NCI-H2029 (cell line): ENCODE measurements around the gene ATRNL1.
"Not testable (repeated sequence)": the region's sequence is repeated elsewhere in the genome, so short reads cannot be mapped to it uniquely, and the experiment has no call there.

Source experiments
- DNase-seq: peaks from one replicate; lab custom pipeline; 2025; lab: John Stamatoyannopoulos, UW

ATRNL1 gene

DNA sequence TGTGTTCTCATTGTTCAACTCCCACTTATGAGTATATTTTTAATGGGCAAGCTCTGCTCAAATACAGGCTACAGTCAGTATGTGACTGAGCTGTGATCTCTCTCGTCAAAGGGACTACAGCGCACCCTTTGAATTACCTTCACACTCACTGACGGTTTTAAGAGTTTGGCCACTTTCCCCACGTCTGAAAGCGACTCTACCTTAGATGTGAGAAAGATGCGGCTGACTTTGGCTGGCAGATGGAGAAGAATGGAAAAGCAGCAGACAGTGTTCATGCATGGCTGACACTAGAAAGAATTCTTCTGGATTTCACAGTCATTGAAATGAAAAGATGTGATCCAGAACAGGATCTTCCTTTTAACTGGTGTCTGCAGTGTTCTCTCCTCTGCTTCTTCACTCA, 2.0 kb upstream of the ATRNL1 start:
- no peak for DNase-seq

DNA sequence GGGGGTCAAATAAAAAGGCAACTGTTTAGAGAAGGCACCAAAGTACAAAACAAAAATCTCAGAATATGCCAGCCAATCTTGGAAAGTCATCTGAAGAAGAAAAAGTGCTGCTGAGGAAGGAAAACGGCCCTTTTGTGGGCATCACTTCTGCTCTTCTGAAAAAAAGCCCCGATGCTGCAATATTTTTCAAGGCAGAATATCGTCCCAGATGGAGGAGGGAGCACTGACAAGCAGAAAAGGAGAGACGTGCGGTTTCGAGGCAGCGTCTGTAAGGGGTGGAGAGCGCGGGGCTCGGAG, 959 bp upstream of the ATRNL1 start:
- no peak for DNase-seq

DNA sequence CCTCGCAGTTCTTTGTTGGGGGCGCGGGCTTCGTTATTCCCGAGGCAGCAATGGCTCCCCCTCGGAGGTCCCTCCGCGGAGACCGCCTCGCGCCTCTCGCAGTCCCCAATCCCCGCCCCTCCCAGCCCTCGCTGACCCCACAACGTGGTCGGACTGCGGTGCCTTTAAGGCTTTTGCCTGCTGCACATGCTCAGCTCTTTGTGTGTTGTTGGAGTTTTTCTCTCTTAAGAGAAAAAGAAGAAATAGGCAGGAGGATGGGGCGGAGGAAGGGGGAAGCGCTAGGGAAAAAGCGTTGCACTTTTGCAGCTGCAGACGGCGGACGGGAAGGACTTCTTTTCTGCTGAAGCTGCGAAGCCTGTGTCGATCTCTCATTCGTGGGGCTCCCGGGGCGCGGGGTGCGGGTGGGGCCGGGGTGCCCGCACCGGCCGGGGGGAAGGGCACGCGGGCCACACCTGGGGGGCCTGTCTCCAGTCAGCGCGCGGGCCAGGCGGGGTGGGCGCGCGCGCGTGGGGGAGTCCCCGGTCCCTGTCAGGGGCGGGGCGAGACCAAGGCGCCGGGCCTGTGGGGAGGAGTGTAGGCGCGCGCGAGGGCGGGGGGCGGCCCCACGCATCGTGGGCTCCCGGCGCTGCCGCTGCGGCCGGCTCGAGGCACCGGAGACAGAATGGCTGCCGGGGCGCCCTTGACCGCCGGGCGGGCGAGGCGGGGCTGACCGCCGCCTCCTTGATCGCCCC, 445 bp upstream of the ATRNL1 start:
- DNase-seq = no peak

DNA sequence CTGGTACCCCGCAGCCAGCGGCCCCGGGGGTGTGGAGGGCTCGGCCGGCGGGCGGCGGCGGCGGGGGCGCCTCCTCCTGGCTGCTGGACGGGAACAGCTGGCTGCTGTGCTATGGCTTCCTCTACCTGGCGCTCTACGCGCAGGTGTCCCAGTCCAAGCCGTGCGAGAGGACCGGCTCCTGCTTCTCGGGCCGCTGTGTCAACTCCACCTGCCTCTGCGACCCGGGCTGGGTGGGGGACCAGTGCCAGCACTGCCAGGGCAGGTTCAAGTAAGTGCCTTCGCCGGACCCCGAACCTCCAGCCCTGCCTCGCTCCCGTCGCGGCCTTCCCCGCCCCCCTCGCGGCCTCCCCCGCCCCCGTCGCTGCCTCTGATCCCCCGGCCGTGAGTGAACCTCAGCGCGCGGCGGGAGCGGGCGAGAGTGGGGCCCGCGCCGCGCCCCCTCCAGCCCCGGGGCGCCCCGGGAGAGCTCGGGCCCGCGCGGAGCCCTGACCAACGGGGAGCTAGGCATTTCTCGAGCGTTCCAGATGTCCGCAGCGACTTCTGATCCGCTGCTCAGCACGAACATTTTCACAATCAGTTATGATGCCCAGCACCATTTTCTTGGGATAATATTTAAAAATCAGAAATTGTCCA, 727 bp downstream of the ATRNL1 start:
- DNase-seq = no peak

DNA sequence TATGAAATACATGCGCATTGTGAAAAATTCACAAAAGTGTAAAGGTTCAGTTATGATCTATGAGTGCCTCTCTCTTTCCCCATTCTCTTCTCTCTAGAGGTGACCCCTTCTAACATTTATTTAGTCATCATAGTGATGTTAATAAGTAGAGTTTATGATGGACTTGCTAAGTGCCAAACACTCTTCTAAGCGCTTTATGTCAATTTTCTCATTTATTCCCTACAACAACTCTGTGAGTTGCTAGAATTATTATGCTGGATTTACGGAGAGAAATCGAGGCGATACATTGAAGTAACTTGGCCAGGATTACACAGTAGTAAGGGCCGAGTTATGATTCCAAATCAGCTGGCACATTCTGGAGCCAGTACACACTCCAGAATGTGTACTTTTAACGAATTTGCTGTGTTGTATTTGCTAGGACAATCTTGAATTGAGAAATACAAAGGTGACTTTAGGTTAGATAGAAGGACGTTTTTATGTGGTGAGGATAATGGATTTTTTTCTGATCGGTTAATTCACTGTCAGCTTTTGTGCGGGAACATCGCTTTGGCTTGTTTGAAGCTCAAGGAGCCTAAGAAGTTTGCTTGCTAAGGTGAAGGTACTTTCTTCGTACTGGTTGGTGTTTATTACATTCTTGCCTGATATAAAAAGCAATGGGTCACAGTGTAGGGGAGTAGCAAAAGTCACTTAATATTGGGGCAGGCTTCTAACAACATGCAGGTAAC, 1.4 kb downstream of the ATRNL1 start:
- DNase-seq = no peak

DNA sequence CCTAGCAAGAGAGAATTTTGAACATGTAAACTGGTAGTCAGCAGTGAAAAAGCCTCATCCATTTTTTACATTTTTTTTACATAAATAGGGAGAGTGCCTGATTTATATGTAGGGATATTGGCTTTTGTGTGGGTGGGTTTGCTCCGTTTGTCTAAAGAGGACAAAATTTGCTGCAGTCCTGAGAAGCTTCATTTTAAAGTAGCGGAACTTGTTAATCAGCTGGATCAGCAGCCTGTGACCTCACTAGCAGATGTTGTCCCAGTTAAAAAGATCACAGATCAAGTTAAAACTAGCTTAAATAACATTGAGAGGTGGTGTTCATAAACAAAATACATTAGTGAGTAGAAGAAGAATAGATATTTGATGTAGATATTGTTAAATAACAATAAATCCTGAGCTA, 2.6 kb downstream of the ATRNL1 start:
- no peak for DNase-seq

DNA sequence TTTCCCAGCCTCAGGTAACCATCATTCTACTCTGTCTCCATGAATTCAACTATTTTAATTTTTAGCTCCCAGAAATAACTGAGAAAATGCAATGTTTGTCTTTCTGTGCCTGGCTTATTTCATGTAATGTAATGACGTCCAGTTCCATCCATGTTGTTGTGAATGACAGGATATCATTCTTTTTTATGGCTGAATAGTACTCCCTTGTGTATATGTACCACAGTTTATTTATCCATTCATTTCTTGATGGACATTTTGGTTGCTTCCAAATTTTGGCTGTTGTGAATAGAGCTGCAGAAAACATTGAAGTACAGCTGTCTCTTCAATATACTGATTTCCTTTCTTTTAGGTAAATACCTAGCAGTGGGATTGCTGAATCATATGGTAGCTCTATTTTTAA, 10.5 kb downstream of the ATRNL1 start:
- no peak for DNase-seq

DNA sequence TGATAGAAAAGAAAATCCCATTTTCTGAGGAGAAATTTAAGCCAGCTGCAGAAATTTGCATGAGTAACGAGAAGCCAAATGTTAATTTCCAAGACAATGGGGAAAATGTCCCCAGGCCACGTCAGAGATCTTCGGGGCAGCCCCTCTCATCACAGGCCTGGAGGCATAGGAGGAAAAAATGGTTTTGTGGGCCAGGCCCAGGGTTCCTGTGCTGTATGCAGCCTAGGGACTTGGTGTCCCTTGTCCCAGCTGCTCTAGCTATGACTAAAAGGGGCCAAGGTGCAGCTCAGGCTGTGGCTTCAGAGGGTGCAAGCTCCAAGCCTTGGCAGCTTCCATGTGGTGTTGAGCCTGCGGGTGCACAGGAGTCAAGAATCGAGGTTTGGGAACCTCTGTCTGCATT, 12.2 kb downstream of the ATRNL1 start:
- not testable (repeated sequence) for DNase-seq

DNA sequence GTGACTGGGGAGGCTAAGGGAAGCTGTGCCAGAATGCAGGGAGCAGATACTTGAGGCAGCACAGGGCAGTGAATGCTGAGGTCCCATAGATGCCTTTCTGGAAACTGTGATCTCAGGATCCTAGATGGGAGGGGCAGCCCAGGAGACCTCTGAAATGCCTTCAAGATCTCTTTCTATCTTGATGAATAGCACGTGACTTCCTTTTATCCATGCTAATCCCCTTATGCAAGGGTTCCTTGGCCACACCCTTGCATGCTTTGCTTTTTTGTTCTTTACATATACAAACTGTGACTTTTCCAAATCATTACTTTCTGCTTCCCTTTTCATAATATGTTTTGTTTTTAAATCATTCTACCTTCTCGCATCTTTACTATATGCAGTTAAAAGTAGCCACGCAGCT, 14.7 kb downstream of the ATRNL1 start:
- DNase-seq = no peak

DNA sequence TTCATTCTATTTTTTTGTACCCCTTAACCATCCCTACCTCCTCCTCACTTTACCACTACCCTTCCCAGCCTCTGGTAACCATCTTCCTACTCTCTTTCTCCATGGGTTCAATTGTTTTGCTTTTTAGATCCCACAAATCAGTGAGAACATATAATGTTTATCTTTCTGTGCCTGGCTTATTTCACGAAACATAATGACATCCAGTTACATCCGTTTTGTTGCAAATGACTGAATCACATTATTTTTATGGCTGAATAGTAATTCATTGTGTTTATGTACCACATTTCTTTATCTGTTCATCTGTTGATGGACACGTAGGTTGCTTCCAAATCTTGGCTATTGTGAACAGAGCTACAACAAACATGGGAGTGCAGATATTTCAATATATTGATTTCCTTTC, 24.1 kb downstream of the ATRNL1 start:
- no peak for DNase-seq

DNA sequence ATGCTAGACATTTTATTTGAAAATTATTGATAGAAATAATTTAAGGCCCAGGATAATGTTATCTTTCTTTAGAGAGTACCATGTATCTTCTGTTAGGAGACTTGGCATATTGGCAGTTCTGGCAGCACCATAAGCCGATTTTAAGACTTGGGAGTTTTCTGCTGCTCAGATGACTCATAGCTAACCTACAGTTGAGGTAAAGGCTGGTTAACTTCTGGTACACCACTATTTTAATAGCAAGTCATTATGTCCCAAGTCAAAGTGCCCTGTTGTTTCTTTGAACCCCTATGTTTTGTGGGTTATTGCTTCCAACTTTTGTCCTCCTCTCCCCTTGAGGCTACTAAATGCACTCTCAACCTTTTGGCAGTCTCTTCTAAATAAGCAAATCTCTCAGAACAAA, 25.2 kb downstream of the ATRNL1 start:
- no peak for DNase-seq

DNA sequence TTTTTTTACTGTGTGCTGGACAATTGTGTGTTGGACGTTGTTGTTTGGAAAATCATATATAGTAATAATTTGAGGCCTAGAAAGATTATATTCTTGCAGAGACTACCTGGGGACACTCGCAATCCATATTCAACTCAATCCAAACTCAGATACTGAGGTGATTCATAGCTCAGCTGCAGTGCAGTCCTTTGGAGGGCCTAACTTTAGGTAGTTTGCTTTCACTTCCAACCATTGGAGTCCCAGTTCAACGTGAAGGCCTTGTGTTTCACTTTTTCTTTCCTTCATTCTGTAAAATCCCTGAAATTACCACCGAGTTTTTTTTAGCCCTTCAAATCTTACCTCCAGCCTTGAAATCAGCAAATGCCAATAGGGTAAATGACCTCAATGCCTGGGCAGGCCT, 32.3 kb downstream of the ATRNL1 start:
- DNase-seq = no peak

DNA sequence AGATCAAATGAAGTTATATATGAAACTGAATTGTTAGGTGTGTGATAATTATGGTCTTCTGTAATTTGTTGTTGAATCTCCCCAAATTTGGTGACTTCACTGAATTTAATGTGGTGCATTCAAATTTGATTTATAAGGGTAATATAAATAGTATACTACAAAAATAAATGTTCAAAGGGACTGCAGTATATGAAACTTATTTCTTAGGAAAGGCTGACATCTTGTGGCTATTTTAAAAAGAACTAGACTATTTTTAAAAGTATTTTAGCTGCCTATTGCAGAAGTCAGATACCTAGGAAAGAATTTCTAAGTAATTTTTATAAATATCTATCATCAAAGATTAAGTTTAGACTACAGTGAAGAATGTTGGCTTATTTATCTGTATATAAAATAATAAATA, 36.6 kb downstream of the ATRNL1 start:
- no peak for DNase-seq

DNA sequence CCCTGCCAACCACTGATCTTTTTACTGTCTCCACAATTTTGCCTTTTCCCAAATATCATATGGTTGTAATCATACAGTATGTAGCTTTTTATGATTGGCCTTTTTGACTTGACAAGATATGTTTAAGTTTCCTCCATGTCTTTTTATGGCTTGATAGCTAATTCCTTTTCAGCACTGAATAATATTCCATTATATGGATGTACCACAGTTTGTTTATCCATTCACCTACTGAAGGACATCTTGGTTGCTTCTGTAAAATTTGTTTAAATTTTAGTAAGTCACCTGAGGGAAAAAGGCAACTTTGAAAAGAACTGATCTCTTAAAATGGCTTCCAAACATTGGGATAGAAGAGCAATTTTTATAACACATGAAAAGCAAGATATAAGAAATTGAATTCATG, 43.5 kb downstream of the ATRNL1 start:
- no peak for DNase-seq

DNA sequence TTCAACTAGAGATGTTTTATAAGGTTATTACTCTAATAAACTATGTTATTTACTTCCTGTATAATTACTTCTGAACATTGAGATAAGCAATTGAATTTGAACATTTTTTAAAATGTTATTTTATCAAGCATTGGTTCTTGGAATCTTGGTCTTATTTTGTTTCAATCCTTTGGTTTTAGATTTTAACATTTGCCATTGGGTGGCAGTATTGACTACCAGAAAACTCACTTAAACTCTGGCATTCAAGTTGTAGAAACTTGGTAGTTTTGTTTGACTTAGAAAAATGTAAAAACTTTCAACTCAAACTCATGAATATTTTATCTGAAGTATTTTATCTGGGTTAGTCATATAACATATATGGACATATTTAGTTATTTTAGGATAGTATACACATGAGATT, 48.1 kb downstream of the ATRNL1 start:
- DNase-seq = no peak

DNA sequence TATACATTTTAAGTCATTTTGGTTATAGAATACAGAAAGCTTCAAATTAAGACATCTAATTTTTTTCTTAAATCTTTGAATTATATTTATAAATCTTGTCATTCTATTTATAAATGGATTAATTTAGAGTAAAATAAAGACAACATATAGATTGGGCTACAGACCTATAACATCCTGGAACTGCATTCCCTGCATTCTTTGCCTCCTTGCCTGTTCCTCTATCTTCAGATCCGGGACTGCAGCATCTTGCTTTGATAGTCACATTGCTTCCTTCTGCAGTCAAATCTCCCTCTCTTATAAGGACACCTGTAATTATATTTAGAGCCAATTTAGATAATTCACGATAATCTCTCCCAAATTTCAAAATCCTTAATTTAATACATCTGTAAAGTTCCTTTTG, 64.2 kb downstream of the ATRNL1 start:
- DNase-seq = no peak

DNA sequence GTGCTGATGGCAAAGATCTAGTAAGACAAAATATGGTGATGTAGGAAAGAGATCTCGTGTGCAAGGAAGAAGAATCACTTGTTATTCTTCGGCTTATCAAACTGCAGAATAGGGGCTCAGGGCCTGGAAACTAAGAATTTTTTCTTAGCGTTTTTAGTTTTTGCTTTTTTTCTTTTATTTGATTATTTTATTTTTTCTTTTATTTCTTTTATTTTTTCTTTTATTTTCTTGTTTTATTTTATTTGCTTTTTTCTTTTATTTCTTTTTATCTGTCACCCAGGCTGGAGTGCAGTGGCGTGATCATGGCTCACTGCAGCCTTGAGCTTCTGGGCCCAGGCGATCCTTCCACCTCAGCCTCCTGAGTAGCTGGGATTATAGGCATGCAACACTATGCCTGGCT, 70.0 kb downstream of the ATRNL1 start:
- no peak for DNase-seq

DNA sequence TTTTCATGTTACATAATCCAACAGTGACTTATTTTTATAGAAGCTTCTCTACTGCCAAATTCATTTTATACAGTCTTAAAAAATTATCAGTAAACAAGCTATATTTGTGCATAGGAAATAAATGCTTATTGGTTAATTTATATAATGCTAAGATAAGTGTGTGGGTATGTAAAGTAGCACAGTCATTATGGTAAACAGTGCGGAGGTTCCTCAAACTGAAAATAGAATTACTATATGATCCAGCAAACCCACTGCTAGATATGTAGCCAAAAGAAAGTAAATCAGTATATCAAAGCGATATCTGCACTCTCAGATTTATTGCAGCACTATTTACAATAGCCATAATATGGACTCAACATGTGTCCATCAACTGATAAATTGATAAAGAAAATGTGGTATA, 71.1 kb downstream of the ATRNL1 start:
- DNase-seq = no peak

DNA sequence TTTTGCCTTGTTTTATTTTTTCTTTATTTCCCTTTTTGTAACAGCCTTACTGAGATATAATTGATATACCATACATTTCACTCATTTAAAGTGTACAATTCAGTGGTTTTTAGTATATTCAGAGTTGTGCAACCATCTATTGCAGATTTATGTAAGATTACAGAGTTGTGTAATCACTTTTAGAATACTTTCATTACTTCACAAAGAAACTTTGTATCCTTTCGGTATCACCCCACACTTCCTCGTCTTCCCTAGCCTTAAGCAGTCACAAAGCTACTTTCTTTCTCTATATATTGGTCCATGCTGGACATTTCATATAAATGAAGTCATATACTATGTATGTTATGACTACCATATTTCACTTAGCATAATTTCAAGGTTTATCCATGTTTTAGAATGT, 74.6 kb downstream of the ATRNL1 start:
- no peak for DNase-seq

DNA sequence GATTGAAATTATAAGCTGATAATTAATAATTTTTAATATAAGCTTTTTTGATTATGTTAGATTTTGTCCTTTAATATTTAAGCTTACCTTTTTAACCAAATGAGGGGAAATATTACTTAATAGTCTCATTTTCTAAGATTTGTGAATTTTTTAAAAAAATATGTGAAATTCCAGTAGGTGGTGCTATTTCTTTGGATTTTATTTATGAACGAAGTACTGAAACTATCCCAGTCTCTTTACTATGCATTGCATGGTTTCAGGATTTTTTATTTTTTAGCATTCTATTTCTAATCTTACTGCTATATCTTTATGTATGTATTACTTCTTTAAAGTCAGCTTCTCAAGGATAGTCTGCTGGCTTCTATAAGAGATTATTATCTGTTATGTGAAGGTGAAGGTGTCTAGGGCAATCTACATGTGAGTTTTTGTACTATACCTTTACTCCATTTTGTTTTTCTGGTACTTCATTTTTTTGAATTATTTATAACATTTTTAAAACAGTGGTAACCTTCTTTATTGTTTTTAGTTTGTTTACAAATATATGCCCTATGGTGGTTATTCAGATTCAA, 78.3 kb downstream of the ATRNL1 start:
- no peak for DNase-seq

DNA sequence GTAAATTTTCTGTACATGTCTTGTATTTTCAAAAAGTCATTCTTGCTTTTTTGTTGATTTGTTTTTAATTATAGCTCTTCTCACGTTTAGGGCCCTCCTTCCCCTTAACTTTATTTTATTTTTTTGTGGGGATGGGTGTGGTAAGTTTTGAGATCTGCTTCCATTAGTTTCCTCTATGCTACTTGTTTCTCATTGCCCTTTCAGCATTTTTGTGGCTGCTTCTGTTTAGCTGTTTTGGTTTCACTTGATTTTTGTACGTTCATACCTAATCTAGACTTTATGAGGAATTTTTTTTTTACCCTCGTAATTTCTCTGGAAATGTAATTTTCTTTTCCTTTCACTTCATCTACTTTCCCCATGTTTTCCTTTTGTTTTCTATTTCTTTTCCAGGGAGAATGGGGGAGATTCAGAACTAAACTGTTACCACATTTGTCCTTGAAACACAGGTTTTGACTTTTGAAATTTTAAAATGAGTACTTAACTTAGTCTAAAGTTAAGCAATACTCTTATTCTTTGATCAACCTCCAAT, 80.8 kb downstream of the ATRNL1 start:
- DNase-seq = no peak

DNA sequence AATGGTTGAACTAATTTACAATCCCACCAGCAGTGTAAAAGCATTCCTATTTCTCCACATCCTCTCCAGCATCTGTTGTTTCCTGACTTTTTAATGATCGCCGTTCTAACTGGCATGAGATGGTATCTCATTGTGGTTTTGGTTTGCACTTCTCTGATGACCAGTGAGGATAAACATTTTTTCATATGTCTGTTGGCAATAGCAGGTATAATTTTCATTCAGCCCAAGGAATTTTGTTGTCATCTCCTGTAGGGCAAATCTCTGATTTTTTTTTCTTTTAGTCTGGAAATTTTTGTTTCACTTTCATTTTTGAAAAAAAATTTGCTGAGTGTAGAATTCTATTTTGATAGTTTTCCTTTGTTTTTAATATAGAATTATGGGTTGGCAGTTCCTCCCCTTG, 114.1 kb downstream of the ATRNL1 start:
- not testable (repeated sequence) for DNase-seq

DNA sequence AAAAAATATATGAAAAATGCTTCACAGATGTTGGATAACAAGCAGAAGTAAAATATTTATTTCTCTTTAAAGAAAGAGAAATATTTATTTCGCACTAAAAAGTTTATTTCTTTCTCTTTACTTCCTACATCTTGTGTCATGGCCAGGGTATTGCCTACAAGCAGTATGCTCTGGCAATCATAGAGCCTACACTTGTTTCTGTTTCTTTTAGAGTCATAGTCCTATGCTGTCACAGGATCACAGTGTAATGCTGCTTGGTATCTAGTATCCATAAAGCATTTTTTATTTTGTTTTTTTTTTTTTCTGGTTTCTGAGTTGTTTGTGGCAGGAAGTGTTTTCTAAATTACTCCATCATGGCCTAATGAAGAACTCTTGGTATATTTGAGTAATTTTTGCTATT, 116.0 kb downstream of the ATRNL1 start:
- no peak for DNase-seq
